Prostate gland (tissue), 2 donors: ENCODE data around the gene PC.

Experiments used
- CTCF ChIP-seq, 4 experiments: fragments of 200-600 bp in 2 of 4; fragments of 450-650 bp in 2 of 4; sonication (generic) in 2 of 4; IDR thresholded peaks; 1 replicate in 3 of 4; 2 replicates in 1 of 4; pipeline ENCODE4 v1.5.1; 2016 to 2019; ENCODE audit warnings: antibody characterized with exemption in 4 of 4, mild to moderate bottlenecking in 2 of 4, moderate library complexity in 2 of 4
- POLR2A ChIP-seq: fragments of 450-650 bp; IDR thresholded peaks from one replicate; pipeline ENCODE4 v1.6.1; 2016; ENCODE audit warnings: antibody characterized with exemption, mild to moderate bottlenecking
- POLR2AphosphoS5 ChIP-seq: sonication (generic); formaldehyde crosslinking; IDR thresholded peaks from one replicate; pipeline ENCODE4 v1.6.1; 2017; ENCODE audit warnings: antibody characterized with exemption

DNA sequence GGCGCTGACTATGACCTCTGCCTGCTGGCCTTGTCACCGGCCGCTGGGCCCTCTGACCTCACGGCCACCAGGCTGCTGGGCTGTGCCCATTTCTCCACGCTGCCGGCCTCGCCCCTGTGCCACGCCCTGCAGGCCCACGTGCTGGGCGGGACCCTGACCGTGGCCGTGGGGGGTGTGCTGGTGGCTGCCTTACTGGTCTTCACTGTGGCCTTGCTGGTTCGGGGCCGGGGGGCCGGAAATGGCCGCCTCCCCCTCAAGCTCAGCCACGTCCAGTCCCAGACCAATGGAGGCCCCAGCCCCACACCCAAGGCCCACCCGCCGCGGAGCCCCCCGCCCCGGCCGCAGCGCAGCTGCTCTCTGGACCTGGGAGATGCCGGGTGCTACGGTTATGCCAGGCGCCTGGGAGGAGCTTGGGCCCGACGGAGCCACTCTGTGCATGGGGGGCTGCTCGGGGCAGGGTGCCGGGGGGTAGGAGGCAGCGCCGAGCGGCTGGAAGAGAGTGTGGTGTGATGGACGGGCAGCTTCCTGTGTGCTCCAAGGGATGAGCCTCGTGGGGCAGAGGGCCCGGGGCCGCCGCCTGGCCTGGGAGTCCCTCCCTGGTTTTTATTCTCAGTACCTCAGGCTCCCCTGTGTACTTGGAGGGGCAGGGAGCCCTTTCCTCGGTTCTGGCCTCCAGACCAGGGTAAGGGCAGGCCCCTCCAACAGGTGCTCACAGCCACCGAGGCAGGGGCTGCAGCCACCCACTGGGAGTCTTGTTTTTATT, 98.3 kb downstream of the PC start:
- no peak for TF ChIP-seq CTCF (IDR thresholded peaks at IDR 0.05)
- no peak for TF ChIP-seq POLR2A
- TF ChIP-seq POLR2AphosphoS5: no peak
